AG10803 (cell line): ENCODE results near the gene CBX8.
A peak's percentile ranks its signal among the peaks of the same experiment; 100 is the strongest.

Experiments
- DNase-seq: peaks from one replicate; pipeline ENCODE4 v3.0.0; 2010; ENCODE audit warnings: low read depth
- H3K4me3 ChIP-seq: 2 replicates; pipeline ENCODE4 v1.5.1; 2011; ENCODE audit warnings: mild to moderate bottlenecking, low read length, control low read depth
- TF ChIP-seq, protein P1 (sequence below): conservative IDR thresholded peaks from 2 replicates; pipeline ENCODE4 v1.5.1; 2011; ENCODE audit warnings: mild to moderate bottlenecking, low read length, control low read depth, inconsistent platforms

Gene CBX8

DNA sequence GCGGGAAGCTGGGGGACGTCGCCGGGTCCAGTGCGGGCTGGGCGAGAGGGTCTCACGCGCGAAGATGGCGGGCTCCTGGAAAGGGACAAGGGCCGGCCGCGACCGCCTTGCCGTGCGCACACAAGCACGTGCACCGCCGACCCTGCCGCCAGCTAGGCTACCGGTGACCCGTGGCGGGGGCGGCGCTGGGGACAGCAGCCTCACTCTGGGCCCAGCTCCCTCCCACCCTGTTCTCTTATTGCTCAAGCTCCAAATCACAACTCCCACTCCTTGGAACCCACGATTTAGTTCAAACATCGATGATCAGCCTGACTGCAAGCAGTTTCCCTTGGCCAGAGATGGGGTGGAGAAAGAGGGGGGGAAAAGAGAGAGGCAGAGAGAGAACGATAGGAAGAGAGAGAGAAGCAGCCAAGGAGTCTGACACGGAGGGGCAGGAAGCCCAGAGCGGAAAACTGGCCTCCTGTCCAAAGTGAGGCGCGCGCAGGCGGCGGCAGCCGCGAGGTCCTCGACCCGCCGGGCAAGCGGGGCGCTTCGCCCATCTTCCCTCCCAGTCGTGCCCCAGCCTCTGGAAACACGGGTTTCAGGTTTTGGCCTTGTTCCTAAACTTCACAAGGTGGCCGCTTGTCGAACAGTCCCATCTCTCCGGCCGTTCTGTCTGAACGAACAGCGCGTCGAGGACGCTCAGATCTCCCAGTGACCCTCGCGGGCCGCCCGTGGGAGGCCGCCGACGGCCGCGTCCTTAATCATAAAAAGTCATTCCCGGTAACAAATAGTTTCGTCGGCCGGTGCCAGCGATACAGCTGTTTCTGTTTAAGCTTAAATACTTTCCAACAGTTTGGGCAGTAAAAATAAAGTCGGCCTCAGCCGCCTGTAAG, 1.7 kb upstream of the CBX8 start:
- TF ChIP-seq, protein P1, sequence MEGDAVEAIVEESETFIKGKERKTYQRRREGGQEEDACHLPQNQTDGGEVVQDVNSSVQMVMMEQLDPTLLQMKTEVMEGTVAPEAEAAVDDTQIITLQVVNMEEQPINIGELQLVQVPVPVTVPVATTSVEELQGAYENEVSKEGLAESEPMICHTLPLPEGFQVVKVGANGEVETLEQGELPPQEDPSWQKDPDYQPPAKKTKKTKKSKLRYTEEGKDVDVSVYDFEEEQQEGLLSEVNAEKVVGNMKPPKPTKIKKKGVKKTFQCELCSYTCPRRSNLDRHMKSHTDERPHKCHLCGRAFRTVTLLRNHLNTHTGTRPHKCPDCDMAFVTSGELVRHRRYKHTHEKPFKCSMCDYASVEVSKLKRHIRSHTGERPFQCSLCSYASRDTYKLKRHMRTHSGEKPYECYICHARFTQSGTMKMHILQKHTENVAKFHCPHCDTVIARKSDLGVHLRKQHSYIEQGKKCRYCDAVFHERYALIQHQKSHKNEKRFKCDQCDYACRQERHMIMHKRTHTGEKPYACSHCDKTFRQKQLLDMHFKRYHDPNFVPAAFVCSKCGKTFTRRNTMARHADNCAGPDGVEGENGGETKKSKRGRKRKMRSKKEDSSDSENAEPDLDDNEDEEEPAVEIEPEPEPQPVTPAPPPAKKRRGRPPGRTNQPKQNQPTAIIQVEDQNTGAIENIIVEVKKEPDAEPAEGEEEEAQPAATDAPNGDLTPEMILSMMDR, result no peak
- DNase-seq, result peak; percentile 64
- H3K4me3 ChIP-seq, result no peak overlapping the region; the same call in 1 of the 2 replicates

DNA sequence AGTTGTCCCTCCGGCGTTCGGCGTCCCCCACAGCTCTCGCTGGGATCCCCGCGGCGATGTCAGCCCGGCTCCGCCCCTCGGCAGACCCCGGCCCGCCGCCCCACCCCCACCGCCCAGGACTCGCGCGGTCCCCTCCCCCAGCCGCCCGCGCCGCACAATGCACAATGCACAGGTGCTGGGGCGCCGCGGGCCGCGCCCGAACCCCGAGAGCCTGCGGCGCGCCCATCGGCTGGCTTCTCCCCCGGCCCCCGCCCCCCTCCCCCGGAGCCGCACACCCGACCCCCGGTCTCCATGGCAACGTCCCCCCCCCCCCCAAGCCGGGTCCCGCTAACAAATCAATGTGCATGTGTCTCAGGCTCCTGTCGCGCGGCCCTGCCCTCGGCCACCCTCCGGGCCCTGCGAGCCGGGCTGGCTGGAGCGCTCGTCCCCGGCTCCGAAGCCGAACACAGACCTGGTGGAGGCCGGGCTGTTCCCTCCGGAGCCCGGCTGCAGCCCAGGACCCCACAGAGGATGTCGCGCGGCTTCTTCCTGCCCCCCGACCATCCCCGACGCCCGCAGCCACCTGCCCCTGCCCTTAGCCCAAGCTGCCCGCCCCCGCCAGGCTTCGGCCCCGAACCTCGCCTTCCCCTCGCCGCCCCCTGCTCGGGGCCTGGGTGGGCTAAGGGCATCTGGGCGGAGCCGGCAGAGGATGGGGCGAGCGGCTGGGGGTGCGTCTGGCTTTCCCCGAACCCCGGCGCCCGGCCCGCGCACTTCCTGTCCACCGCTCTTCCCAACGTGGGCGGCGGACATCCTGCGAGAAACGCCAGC, 818 bp upstream of the CBX8 start:
- TF ChIP-seq, protein P1, result no peak
- no peak for DNase-seq
- H3K4me3 ChIP-seq, result peak overlapping the region; percentile 56

DNA sequence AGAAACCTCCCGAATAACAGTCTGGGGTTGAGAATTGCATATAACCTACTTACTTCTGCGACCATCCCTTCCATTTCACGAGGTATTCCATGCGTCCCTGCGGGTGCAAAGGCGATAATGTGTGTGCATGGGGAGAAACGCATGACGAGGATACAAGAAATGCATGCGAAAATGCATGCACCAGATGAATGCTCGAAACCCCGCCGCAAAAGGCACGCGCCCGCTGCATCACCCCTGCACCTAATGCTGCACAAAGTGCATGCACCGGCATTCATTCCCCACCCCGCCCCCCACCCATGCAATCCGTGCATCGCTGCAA, 474 bp downstream of the CBX8 start:
- DNase-seq, result no peak
- peak overlapping the region; percentile 82 for H3K4me3 ChIP-seq
- TF ChIP-seq, protein P1, result no peak

DNA sequence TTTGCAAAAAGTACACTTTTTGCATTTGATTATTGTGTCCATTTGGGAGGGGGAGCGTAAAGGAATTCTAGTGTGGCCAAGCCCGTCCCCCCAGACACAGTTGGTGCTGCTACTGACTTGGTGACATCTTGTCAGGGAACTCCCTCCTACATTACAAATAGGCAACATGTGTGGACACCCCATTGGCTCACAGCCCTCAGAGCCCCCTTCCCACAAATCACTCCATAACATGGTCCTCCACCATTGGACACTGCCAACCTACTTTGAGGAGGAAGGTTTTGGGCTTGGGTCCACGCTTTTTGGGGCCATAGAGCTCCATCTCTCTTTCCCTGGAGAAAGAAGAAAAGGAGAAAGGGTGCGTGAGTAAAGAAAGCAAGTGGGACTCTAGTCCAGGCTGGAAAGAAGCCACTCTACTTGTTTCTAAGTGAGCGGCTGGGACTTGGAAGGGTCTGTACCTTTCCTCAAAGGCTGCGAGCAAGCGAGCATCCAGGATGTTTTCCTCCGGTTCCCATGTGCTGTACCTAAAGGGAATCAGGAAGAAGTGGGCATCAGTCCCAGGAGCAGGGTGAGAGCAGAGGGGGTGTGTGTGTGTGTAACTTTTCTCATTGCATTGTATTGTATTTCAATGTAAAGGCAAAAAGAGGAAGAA, 958 bp downstream of the CBX8 start:
- DNase-seq, result no peak
- TF ChIP-seq, protein P1, result no peak
- H3K4me3 ChIP-seq, result peak overlapping the region; percentile 82

DNA sequence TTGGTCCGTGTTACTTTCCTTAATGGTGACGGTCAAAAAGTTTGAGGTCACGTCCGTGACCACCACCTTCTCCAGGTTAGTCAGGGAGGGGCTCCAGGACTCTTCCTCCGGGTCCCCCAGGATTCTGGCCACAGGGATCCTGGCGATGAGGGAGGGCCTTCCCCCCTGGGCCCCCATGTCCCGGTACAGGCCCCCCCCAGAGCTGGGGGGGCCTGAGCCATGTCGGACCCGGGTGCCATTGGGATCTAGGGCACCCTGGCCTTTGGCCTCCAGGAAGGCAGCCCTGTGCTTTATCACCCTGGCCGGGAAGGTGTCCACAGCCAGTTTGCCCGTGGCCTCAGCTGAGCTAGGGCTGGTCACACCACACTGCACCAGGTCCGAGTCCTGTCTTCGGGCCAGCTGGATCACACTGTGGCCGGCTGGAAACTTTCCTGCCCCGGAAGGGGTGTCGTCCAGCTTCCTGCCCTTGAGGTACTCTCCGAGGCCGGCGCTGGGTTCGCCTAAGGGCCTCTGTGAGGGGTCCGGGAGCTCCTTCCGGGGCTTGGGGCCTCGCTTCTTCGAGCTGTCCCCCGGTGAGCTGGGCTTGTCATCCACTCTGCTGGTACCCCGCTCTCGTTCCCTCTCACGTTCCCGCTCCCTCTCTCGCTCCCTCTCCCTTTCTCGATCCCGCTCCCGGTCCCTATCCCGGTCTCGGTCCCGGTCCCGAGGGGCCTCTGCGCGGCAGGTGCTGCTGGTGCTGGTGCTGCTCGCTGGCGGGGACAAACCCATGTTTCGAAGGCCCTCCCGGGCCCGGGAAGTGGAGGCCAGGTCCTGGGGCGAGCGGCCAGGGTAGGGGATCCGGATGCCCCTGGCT, 2.0 kb downstream of the CBX8 start:
- TF ChIP-seq, protein P1, result no peak
- DNase-seq, result no peak
- peak overlapping the region; percentile 20 for H3K4me3 ChIP-seq

DNA sequence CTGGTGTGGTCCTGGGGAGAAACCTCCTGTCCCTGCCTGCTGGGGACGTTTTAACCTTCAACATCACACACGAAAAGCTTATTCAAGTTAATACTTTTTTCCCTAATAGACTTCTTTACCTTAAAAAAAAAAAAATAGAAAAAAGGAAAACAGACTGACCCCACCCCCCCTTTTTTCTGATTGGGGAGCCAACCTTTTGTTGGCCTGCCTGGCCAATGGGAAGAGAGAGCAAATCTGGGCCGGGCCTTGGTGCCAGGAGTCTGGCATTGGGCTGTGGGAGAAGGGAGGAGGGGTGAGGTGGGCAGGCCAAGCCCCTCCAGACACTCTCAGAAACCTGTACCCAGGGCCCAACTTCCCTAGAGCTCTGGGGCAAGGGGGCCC, 3.0 kb downstream of the CBX8 start:
- peak overlapping the region; percentile 61 for H3K4me3 ChIP-seq
- DNase-seq, result no peak
- TF ChIP-seq, protein P1, result no peak
